Mammary epithelial cell (primary cell): ENCODE data around the gene MEI4.

Experiments used
- EZH2 ChIP-seq: IDR thresholded peaks from 2 replicates; pipeline ENCODE4 v1.6.1; 2012; ENCODE audit warnings: low read length, inconsistent platforms, borderline replicate concordance
- TF ChIP-seq, protein P1 (sequence below), 2 donors: IDR thresholded peaks in 1 of 2; conservative IDR thresholded peaks in 1 of 2; 2 replicates each; pipeline ENCODE4 v1.5.1; 2011 to 2012; ENCODE audit warnings: inconsistent platforms in 2 of 2, low read length in 2 of 2, mild to moderate bottlenecking in 2 of 2, control low read depth in 1 of 2, low read depth in 1 of 2; ENCODE audit not compliant: insufficient read depth in 1 of 2; ENCODE audit errors: extremely low read depth in 1 of 2

DNA sequence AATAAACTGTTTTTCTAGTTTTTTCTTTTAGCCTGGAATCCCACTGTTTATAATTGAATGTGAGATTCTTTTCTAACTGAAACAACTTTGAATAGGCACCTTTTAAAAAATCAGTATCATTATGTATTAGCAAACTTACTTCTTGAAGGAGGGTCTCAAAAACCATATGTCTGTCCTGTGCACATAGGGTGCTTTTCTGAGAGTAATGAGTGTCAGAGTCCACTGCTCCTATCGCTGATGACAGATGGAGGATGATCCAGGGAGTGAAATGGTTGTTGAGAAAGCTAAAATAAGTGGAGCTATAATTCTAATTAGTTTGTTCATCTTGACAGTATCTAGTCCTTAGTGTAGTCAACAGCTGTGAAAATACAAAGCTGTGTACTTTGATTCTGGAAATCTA lies 35.8 kb downstream of the MEI4 start:
- no peak for TF ChIP-seq EZH2
- TF ChIP-seq, protein P1, sequence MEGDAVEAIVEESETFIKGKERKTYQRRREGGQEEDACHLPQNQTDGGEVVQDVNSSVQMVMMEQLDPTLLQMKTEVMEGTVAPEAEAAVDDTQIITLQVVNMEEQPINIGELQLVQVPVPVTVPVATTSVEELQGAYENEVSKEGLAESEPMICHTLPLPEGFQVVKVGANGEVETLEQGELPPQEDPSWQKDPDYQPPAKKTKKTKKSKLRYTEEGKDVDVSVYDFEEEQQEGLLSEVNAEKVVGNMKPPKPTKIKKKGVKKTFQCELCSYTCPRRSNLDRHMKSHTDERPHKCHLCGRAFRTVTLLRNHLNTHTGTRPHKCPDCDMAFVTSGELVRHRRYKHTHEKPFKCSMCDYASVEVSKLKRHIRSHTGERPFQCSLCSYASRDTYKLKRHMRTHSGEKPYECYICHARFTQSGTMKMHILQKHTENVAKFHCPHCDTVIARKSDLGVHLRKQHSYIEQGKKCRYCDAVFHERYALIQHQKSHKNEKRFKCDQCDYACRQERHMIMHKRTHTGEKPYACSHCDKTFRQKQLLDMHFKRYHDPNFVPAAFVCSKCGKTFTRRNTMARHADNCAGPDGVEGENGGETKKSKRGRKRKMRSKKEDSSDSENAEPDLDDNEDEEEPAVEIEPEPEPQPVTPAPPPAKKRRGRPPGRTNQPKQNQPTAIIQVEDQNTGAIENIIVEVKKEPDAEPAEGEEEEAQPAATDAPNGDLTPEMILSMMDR (conservative IDR thresholded peaks at IDR 0.05 in 1 of 2, IDR thresholded peaks at IDR 0.05 in 1 of 2; ENCODE audit: extremely low read depth in 1 of 2, insufficient read depth in 1 of 2, low read depth in 1 of 2, low read length in 2 of 2), result no peak
